Measurements from ENCODE around the gene FGF12.

FGF12 gene

DNA sequence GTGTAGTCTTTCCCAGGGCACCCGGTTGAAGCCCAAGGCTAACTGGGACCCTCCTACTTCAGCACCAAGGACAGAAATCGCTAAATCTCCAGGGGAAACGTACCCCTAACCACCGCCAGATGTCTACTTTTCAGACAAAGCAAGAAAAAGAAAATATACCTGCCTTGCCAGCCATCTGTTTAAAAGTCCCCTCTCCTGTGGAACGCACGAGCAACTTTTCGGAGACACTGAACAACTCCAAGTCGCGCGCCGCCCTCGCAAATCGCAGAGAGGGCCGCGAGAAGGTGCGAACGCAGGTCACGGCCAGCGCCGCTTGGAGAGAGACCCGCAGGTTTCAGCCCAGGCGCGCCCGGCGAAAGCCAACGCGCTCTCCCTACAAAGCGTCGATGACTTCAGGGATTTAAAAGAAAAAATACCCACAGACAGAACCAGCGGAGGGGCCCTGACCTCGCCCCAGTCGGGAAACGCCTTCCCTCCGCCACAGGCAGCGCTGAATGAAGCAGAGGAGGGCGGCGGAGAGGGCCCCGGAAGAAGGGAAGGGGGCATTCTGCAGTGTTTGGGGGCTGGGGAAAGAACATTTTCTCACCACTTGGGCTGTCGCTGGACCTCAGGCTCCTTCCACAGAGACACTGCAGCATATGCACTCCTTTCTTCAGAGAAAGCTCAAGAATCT lies 213.1 kb downstream of the FGF12 start:
- Histone ChIP-seq H3K4me2 (ENCODE audit: low read length) (peak overlapping the region; percentile 96), H3K36me3 (ENCODE audit: control insufficient read depth in 1 of 2, insufficient read depth in 2 of 2, low read length in 2 of 2) (no peaks in the 10 kb centered on the region), H2BK120ac (ENCODE audit: insufficient read depth, low read length, poor library complexity) (no peak overlapping the region), H3K9me3 (ENCODE audit: insufficient read depth, low read depth, low read length) (no peaks in the 10 kb centered on the region), H3K23ac (ENCODE audit: low read length) (no peak overlapping the region), H3K4ac (ENCODE audit: low read depth, low read length) (no peak overlapping the region), H3K14ac (ENCODE audit: low read length) (no peak overlapping the region), H3K4me3 (ENCODE audit: low read depth, low read length) (peak overlapping the region; percentile 78), H4K12ac (ENCODE audit: low read depth, low read length) (no peak overlapping the region), H2BK12ac (ENCODE audit: low read length) (no peak overlapping the region), H4K8ac (ENCODE audit: low read depth, low read length) (no peak overlapping the region), H3K9ac (ENCODE audit: low read length) (no peak overlapping the region), H2BK5ac (ENCODE audit: low read depth, low read length, poor library complexity) (no peak overlapping the region), H3K79me1 (ENCODE audit: low read length) (no peaks in the 10 kb centered on the region), H2AK5ac (ENCODE audit: low read length) (no peak overlapping the region), H3K18ac (ENCODE audit: low read length) (no peak overlapping the region), H2AFZ (ENCODE audit: insufficient read depth, low read length, poor library complexity) (peak overlapping the region; percentile 59), H3K79me2 (ENCODE audit: control insufficient read depth, insufficient read depth, low read length, poor library complexity) (no peaks in the 10 kb centered on the region), H3K27me3 (ENCODE audit: insufficient read depth, low read length) (no peaks in the 10 kb centered on the region), H3K4me1 (ENCODE audit: control insufficient read depth in 1 of 2, insufficient read depth in 2 of 2, low read length in 2 of 2) (peaks cover 4 to 8% of the 10 kb centered on the region in 2 experiments), H4K91ac (ENCODE audit: low read depth, low read length) (no peak overlapping the region), H3K27ac (ENCODE audit: low read depth, low read length) (no peak overlapping the region)
- WGBS (ENCODE audit: extremely low coverage, insufficient coverage, insufficient read length) = no CpG with 5 or more reads among the region's 39 CpGs
- DNase-seq = peak; percentile 6 to 43

DNA sequence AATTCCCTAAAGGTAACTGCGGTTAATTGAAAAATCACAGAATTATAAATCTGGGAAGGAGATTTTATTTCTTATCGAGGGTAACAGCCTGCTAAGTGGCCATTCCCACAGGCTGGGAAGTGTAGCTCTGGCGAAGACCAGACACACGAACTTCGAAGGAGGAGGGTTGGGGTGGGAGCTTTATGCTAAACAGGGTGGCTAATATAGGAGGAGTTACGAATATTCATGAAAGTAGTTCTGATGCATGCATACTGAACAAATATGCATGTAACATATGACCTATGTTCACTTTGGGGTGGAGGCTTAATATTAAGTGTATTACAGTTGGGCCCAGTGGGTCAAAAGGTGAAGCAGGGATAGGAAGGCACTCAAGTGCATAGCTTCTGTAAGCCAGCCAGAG lies 221.6 kb downstream of the FGF12 start:
- no peak overlapping the region for H2AFZ ChIP-seq (ENCODE audit: insufficient read depth, low read length, poor library complexity)
- DNase-seq = no peak
- H2BK5ac ChIP-seq (ENCODE audit: low read depth, low read length, poor library complexity) = no peak overlapping the region
- H3K36me3 ChIP-seq (ENCODE audit: control insufficient read depth in 1 of 2, insufficient read depth in 2 of 2, low read length in 2 of 2) = no peaks in the 10 kb centered on the region
- H2BK120ac ChIP-seq (ENCODE audit: insufficient read depth, low read length, poor library complexity) = no peak overlapping the region
- no peak overlapping the region for H2AK5ac ChIP-seq (ENCODE audit: low read length)
- no CpG with 5 or more reads among the region's 6 CpGs for WGBS (ENCODE audit: extremely low coverage, insufficient coverage, insufficient read length)
- no peak overlapping the region for H3K14ac ChIP-seq (ENCODE audit: low read length)
- H3K23ac ChIP-seq (ENCODE audit: low read length) = no peak overlapping the region
- no peaks in the 10 kb centered on the region for H3K79me1 ChIP-seq (ENCODE audit: low read length)
- H3K4me3 ChIP-seq (ENCODE audit: low read depth, low read length) = no peak overlapping the region
- no peaks in the 10 kb centered on the region for H3K9me3 ChIP-seq (ENCODE audit: insufficient read depth, low read depth, low read length)
- no peak overlapping the region for H3K4me2 ChIP-seq (ENCODE audit: low read length)
- no peak overlapping the region for H2BK12ac ChIP-seq (ENCODE audit: low read length)
- no peak overlapping the region for H4K8ac ChIP-seq (ENCODE audit: low read depth, low read length)
- H3K4ac ChIP-seq (ENCODE audit: low read depth, low read length) = no peak overlapping the region
- no peak overlapping the region for H4K12ac ChIP-seq (ENCODE audit: low read depth, low read length)
- no peaks in the 10 kb centered on the region for H3K79me2 ChIP-seq (ENCODE audit: control insufficient read depth, insufficient read depth, low read length, poor library complexity)
- H3K27ac ChIP-seq (ENCODE audit: low read depth, low read length) = no peak overlapping the region
- no peak overlapping the region for H4K91ac ChIP-seq (ENCODE audit: low read depth, low read length)
- no peak overlapping the region for H3K9ac ChIP-seq (ENCODE audit: low read length)
- H3K18ac ChIP-seq (ENCODE audit: low read length) = no peak overlapping the region
- H3K27me3 ChIP-seq (ENCODE audit: insufficient read depth, low read length) = no peaks in the 10 kb centered on the region
- H3K4me1 ChIP-seq (ENCODE audit: control insufficient read depth in 1 of 2, insufficient read depth in 2 of 2, low read length in 2 of 2) = no peaks in the 10 kb centered on the region

DNA sequence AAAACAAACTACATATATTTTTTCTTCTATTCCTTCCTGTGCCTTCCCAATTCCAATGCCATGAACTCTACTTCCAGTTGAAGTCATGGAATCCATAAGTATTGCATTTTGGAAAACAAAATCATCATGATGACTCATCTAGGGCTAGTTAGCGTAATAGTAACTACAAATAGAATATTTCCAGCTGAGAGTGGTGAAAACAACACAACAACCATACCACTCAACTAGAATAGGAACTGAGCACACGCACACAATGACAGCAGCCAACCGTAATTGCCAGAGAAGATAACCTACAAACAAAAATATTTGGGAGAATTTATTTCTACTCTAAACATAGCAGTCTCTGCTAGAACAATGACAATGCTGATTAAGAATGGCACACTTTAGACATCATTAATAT lies 225.9 kb downstream of the FGF12 start:
- H4K12ac ChIP-seq (ENCODE audit: low read depth, low read length) = no peak overlapping the region
- H3K9ac ChIP-seq (ENCODE audit: low read length) = no peak overlapping the region
- no peaks in the 10 kb centered on the region for H3K36me3 ChIP-seq (ENCODE audit: control insufficient read depth in 1 of 2, insufficient read depth in 2 of 2, low read length in 2 of 2)
- H3K14ac ChIP-seq (ENCODE audit: low read length) = no peak overlapping the region
- H4K91ac ChIP-seq (ENCODE audit: low read depth, low read length) = no peak overlapping the region
- no peak overlapping the region for H3K27ac ChIP-seq (ENCODE audit: low read depth, low read length)
- H3K4ac ChIP-seq (ENCODE audit: low read depth, low read length) = no peak overlapping the region
- no peak overlapping the region for H3K4me2 ChIP-seq (ENCODE audit: low read length)
- no peak overlapping the region for H3K18ac ChIP-seq (ENCODE audit: low read length)
- no peak overlapping the region for H2AK5ac ChIP-seq (ENCODE audit: low read length)
- H4K8ac ChIP-seq (ENCODE audit: low read depth, low read length) = no peak overlapping the region
- H3K79me1 ChIP-seq (ENCODE audit: low read length) = no peaks in the 10 kb centered on the region
- no peak overlapping the region for H3K4me3 ChIP-seq (ENCODE audit: low read depth, low read length)
- H2BK12ac ChIP-seq (ENCODE audit: low read length) = no peak overlapping the region
- no CpG with 5 or more reads among the region's 3 CpGs for WGBS (ENCODE audit: extremely low coverage, insufficient coverage, insufficient read length)
- no peak overlapping the region for H3K23ac ChIP-seq (ENCODE audit: low read length)
- H2AFZ ChIP-seq (ENCODE audit: insufficient read depth, low read length, poor library complexity) = no peak overlapping the region
- H2BK120ac ChIP-seq (ENCODE audit: insufficient read depth, low read length, poor library complexity) = no peak overlapping the region
- H3K9me3 ChIP-seq (ENCODE audit: insufficient read depth, low read depth, low read length) = no peaks in the 10 kb centered on the region
- H2BK5ac ChIP-seq (ENCODE audit: low read depth, low read length, poor library complexity) = no peak overlapping the region
- DNase-seq = no peak
- no peaks in the 10 kb centered on the region for H3K27me3 ChIP-seq (ENCODE audit: insufficient read depth, low read length)
- H3K4me1 ChIP-seq (ENCODE audit: control insufficient read depth in 1 of 2, insufficient read depth in 2 of 2, low read length in 2 of 2) = no peaks in the 10 kb centered on the region
- H3K79me2 ChIP-seq (ENCODE audit: control insufficient read depth, insufficient read depth, low read length, poor library complexity) = no peaks in the 10 kb centered on the region

DNA sequence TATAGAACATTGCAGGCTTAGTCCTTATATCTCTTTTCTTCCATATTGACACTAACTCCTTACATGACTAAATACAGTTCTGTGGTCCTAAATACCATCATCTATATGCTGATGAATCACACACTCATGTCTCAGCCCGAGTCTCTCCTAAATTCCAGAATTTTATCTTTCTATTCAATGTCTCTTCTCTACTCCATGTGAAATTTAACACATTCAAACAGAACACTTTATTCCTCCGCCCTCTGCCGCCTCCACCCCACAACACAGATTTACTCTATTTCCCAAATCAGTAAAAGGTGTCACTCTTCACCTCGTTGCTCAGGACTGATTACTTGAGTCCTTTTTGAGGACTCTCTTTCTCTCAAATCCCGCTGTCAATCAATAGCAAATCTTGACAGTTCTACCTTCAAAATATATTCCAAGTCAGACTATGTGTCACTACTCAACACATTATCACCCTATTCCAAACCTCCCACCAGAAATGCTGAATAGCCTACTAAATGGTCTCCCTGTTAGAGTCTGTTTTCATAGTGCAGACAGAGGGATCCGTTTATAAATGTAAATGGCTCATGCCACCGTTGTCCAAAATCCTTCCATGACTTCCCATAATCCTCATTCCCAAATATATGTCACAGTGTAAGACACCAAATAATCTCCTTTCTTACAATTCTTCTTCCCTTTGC lies 230.3 kb downstream of the FGF12 start:
- Histone ChIP-seq H3K4ac (ENCODE audit: low read depth, low read length) (no peak overlapping the region), H2BK120ac (ENCODE audit: insufficient read depth, low read length, poor library complexity) (no peak overlapping the region), H3K79me2 (ENCODE audit: control insufficient read depth, insufficient read depth, low read length, poor library complexity) (no peaks in the 10 kb centered on the region), H3K79me1 (ENCODE audit: low read length) (no peaks in the 10 kb centered on the region), H3K4me1 (ENCODE audit: control insufficient read depth in 1 of 2, insufficient read depth in 2 of 2, low read length in 2 of 2) (no peaks in the 10 kb centered on the region), H4K8ac (ENCODE audit: low read depth, low read length) (no peak overlapping the region), H3K36me3 (ENCODE audit: control insufficient read depth in 1 of 2, insufficient read depth in 2 of 2, low read length in 2 of 2) (no peaks in the 10 kb centered on the region), H4K12ac (ENCODE audit: low read depth, low read length) (no peak overlapping the region), H4K91ac (ENCODE audit: low read depth, low read length) (no peak overlapping the region), H2BK12ac (ENCODE audit: low read length) (no peak overlapping the region), H3K18ac (ENCODE audit: low read length) (no peak overlapping the region), H3K23ac (ENCODE audit: low read length) (no peak overlapping the region), H3K27me3 (ENCODE audit: insufficient read depth, low read length) (no peaks in the 10 kb centered on the region), H3K27ac (ENCODE audit: low read depth, low read length) (no peak overlapping the region), H3K4me3 (ENCODE audit: low read depth, low read length) (no peak overlapping the region), H3K9me3 (ENCODE audit: insufficient read depth, low read depth, low read length) (no peaks in the 10 kb centered on the region), H3K14ac (ENCODE audit: low read length) (no peak overlapping the region), H2AFZ (ENCODE audit: insufficient read depth, low read length, poor library complexity) (no peak overlapping the region), H2BK5ac (ENCODE audit: low read depth, low read length, poor library complexity) (no peak overlapping the region), H2AK5ac (ENCODE audit: low read length) (no peak overlapping the region), H3K4me2 (ENCODE audit: low read length) (no peak overlapping the region), H3K9ac (ENCODE audit: low read length) (no peak overlapping the region)
- DNase-seq = no peak
- no CpG with 5 or more reads among the region's 7 CpGs for WGBS (ENCODE audit: extremely low coverage, insufficient coverage, insufficient read length)
